ENCODE results near the gene CNPY2.

- TF ChIP-seq POLR2A (IDR thresholded peaks at IDR 0.05) (no peak), CTCF (IDR thresholded peaks at IDR 0.05) (no peak)
These were observed 54.9 kb downstream of the CNPY2 start for GRCh38 chr12:56260921-56261320.

Measured in breast epithelium (tissue), 3 donors.